GM08714 (cell line): Measurements from ENCODE around the gene ZC3H4.
"Not testable (repeated sequence)": the region's sequence is repeated elsewhere in the genome, so short reads cannot be mapped to it uniquely, and the experiment has no call there.

ENCODE experiments used
- H3K4me3 ChIP-seq: fragments of 200-500 bp; sonication (Bioruptor generic); 2 replicates; pipeline ENCODE4 v1.5.1; 2014; ENCODE audit warnings: mild to moderate bottlenecking, low read length, inconsistent platforms
- ZNF274 ChIP-seq: IDR thresholded peaks from 2 replicates; pipeline ENCODE4 v1.6.1; 2012; ENCODE audit warnings: mild to moderate bottlenecking, low read depth, low read length

The ZC3H4 gene

GRCh38 chr19:47071731-47072130 is 41.8 kb downstream of the ZC3H4 start:
- TF ChIP-seq ZNF274: no peak

GRCh38 chr19:47070756-47071155 is 42.8 kb downstream of the ZC3H4 start:
- H3K4me3 ChIP-seq: no peak overlapping the region

More at GRCh38 chr19:47071731-47072130, 41.8 kb downstream of the ZC3H4 start:
- no peak overlapping the region for H3K4me3 ChIP-seq

GRCh38 chr19:47069795-47070194 is 43.8 kb downstream of the ZC3H4 start:
- H3K4me3 ChIP-seq: no peak overlapping the region
- TF ChIP-seq ZNF274: no peak

More at GRCh38 chr19:47070756-47071155, 42.8 kb downstream of the ZC3H4 start:
- no peak for TF ChIP-seq ZNF274

DNA sequence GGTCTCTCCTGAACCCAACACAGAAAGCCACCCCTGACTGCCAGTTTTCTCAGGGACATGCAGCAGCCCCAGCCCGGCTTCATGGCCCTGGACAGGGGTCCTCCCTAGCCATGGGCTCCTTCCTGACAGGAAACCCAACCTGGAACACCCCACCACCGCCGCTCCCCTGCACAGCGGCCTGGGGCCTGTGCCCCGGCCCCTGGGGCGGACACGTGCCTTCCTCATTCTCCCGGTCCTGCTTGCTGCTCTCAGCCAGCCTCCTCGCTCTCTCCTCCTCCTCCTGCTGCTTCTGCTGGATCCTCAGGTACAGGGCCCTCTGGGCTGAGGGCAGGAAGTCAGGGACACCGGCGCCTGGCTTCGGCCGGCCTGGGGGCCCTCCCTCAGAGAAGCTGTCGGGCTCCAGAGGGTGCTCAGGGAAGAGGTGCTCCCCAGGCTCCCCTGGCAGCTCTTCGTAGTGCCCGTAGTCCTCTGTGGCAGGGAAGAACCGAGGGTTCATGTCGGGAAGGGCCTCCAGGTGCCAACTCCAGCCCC is 44.6 kb downstream of the ZC3H4 start:
- no peak overlapping the region for H3K4me3 ChIP-seq
- TF ChIP-seq ZNF274: no peak

DNA sequence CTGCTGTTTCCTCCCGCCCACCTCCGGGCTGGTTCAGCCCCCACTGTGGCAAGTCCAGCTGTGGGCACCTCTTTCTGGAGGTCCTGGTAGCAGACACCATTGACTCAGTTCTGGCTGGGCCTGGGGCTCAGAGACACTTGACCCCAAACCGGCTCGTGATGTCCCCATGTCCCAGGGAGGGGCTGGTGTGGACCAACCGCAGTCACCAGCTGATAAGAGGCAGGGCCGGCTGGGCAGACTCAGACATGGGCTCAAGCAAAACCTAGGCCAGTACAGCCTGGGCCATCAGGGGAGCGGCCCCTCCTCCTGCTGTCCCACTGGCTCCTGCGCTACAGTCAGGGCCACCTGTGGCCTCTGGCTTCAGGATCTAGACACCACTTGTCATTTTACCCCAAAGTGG is 45.3 kb downstream of the ZC3H4 start:
- TF ChIP-seq ZNF274: no peak
- no peak overlapping the region for H3K4me3 ChIP-seq

DNA sequence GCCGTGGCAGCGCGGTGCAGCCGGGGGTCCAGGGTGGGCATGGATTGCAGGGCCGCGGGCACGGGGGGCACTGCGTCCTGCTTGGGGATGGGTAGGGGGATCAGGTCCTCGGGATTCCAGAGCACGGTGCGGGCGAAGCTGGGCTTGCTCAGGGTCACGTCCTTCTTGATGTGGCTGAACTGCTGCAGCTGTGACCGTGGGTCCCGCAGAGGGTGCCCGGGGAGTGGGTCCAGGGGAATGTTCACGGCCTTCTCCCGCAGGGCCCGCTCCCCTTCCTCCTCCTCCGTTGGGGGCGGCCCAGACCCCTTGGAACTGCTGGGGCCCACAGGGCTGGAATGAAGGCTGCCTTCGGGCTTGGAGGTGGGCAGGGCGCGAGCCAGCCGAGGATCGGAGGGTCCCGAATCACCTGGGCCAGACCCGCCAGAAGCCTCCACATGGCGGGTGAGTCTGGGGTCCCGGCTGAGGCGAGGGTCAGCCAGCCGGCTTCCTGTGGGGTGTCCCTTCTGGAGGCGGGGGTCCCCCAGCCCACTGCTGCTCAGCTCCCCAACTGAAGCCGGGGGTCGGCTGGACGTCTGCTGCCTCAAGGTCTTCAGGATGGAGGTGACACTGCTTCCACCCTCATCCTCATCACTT is 46.2 kb downstream of the ZC3H4 start:
- no peak overlapping the region for H3K4me3 ChIP-seq
- TF ChIP-seq ZNF274: no peak

DNA sequence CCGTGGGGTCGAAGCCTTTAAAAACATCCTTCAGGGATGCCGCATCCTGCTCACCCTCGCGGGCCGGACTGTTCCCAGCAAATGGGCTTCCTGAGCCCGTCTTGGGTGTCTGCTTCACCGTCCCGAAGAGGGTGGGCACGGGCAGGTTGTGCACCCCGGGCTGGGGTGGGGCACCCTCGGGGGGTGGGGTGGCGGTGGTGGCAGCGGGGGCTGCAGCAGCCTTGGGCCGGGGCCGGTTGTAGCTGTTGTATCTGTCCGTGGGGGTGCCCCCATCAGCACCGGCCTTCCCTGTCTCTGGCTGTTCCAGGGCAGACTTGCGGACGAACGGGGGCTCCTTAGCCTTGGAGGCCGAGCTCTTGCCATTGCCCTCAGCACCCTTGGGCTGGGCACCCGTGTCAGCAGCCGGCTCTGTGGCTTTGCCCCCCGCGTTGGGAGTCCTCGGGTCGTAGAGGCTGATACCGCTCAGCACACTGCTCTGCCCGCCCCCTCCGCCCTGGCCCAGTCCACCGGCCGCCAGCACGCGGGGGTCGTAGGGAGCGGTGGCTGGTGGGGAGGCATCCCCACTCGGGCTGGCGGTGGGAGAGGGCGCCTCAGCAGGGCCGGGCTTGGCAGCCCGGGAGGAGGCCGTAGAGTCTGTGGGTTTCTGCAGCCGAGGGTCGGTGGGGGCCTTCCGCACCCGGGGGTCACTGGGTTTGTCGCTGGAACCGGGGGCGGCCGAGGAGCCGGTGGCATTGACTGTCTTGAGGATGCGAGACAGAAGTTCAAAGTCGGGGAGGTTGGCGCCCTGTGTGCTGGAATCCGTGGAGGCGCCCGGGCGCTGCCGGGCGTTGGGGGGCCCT is 47.0 kb downstream of the ZC3H4 start:
- TF ChIP-seq ZNF274: no peak

GRCh38 chr19:47065242-47065641 is 48.3 kb downstream of the ZC3H4 start:
- H3K4me3 ChIP-seq: no peak overlapping the region
- TF ChIP-seq ZNF274: no peak

More for the DNA sequence above, 47.0 kb downstream of the ZC3H4 start:
- H3K4me3 ChIP-seq: no peak overlapping the region

DNA sequence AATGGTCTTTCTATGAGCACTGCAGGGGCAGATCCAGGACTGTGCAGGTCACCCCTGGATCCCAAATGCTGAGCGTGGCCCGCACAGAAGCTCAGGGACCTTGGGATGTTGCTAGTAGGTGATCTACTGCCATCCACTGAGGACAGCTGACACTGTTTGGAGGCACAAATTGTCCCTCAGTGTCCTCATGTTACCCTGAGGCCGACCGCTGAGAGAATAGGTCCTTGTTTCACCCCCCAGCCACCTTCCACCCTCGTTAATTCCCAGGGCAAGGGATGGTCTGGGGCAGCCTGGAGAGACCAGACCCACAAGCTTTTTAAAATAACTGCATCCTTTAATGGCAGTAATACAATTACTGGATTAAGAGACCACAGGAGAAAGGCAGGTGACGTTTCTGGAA is 49.7 kb downstream of the ZC3H4 start:
- TF ChIP-seq ZNF274: no peak
- H3K4me3 ChIP-seq: no peak overlapping the region

DNA sequence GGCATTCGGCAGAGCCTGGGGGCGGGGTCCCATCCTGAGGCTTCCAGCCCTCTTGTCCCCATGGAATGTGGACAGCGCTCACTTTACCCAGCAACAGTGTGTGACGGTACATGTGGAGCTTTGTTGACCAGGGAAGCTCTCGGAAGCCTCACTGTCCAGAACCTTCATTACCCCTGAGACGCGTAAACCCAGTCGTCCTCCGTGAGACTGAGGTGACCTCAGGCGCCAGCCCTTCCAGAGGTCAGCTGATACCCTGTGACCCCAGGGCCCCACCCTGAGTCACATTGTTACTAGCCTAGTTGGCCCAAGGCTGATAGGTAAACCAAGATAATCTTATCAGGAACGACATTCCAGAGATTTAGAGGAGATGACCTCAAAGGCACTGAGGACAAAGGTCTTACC is 55.0 kb downstream of the ZC3H4 start:
- H3K4me3 ChIP-seq: no peak overlapping the region
- no peak for TF ChIP-seq ZNF274

DNA sequence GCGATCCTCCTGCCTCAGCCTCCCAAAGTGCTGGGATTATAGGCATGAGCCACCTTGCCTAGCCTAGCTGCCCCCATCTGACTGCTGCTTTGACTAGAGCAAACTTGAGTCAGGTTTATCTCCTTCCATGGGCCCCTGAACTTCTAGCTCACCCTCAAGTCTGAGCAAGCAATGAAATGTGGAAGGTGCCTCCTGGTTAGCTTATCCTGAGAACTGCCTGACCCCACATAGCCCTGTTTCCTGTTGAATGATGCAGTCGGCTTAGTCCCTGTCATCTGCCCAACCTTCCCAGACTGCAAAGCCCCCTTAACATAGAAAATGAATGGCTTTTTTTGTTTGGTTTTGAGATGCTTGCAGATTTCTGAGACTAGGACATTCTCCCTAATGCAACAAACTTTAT is 56.2 kb downstream of the ZC3H4 start:
- no peak for TF ChIP-seq ZNF274
- H3K4me3 ChIP-seq: no peak overlapping the region

DNA sequence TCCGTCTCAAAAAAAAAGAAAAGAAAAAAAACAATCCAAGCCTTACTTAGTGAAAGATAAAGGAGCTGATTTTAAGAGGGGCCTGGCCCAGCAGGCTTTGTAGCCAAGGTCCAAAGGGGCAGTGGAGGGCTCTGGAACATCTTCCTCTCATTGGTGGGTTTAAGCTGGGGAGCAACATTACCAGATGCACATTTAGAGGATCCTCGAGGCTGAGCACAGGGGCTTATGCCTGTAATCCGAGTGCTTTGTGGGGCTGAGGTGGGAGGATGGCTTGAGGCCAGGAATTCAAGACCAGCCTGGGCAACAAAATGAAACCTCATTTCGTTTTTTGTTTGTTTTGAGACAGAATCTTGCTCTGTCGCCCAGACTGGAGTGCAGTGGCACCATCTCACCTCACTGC is 57.2 kb downstream of the ZC3H4 start:
- no peak for TF ChIP-seq ZNF274
- no peak overlapping the region for H3K4me3 ChIP-seq

DNA sequence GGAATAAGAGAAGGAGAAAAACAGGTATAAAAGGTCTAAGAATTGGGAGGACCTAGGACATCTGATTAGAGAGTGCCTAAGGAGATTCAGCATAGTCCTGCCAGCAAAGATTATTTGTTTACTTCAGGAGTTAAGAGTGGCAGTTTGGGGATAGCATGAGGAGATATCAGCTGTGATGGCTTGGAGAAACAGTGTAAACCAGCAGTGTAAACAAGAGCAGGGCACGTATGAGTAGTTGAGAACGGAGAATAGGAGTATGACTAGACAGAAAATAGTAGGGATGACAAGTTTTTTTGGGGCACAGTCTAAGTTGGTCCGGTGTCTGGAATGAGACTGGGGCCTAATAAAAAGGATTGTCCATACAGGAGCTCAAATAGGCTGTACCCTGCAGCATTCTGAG is 63.0 kb downstream of the ZC3H4 start:
- H3K4me3 ChIP-seq: not testable (repeated sequence)

GRCh38 chr19:47049307-47049700 is 64.3 kb downstream of the ZC3H4 start:
- no peak for TF ChIP-seq ZNF274
- peak overlapping the region; percentile 25; the same call in 1 of the 2 replicates for H3K4me3 ChIP-seq
